K562 (cell line): ENCODE data around the gene PRICKLE4. TPM values are rescaled to one million over a fixed set of nuclear protein-coding genes. Genes with fewer than 3 reads are reported as not detected.

ENCODE experiments used
- ATAC-seq: fragments of 200-7000 bp; cut with Tn5 transposase; 3 replicates; pipeline ENCODE4 v1.9.1; 2020; ENCODE audit warnings: moderate library complexity
- BruUV-seq: library from RNA; stranded (reverse); fragments of 400-500 nt; replicated peaks from 2 replicates; lab custom pipeline; 2021; lab: Mats Ljungman, UMichigan
- CTCF ChIA-PET: fragments of 300-600 bp; formaldehyde crosslinking; extraction: SDS; loops from one replicate; lab custom pipeline; 2021; ENCODE audit warnings: low intra/inter-chr PET ratio; lab: Yijun Ruan, JAX
- POLR2A ChIA-PET: fragments of 300-600, 350-650 bp; sonication (Branson Sonifier 250); formaldehyde crosslinking; extraction: SDS; loops from one replicate; lab custom pipeline; 2021; ENCODE audit warnings: antibody characterized with exemption, inconsistent platforms; lab: Yijun Ruan, JAX
- DNase-seq, 4 experiments: peaks; one replicate each; pipeline versions ENCODE4 v3.0.0 to v3.0.0-alpha.2; 2011 to 2018; ENCODE audit warnings: low spot score in 3 of 4, mixed read lengths in 3 of 4; ENCODE audit errors: extremely low read depth in 1 of 4
- FAIRE-seq: peaks from 2 replicates; lab custom pipeline; 2011; peaks lifted over from hg19 to GRCh38; lab: Jason Lieb, UNC
- H2AFZ ChIP-seq: 2 replicates; pipeline ENCODE4 v1.6.0; 2011; ENCODE audit warnings: low read depth, low read length, control low read depth, inconsistent platforms
- H3K27ac ChIP-seq: fragments of 200-600 bp; 3 replicates; pipeline ENCODE4 v1.8.0; 2011; ENCODE audit warnings: low read depth, mild to moderate bottlenecking, control low read depth, inconsistent platforms, low read length, moderate library complexity, mixed read lengths; ENCODE audit errors: extremely low read depth
- H3K27me3 ChIP-seq, 2 experiments: fragments of 300-600 bp in 1 of 2; 2 replicates in 1 of 2; 3 replicates in 1 of 2; pipeline versions ENCODE4 v1.6.0 to v1.8.0; 2011; ENCODE audit warnings: inconsistent platforms in 2 of 2, low read length in 2 of 2, mild to moderate bottlenecking in 1 of 2, mixed read lengths in 1 of 2, moderate library complexity in 1 of 2; ENCODE audit not compliant: control insufficient read depth in 2 of 2, insufficient read depth in 2 of 2
- H3K36me3 ChIP-seq: fragments of 300-600 bp; 3 replicates; pipeline ENCODE4 v1.8.0; 2011; ENCODE audit warnings: mild to moderate bottlenecking, low read length, inconsistent platforms; ENCODE audit not compliant: control insufficient read depth, insufficient read depth
- H3K4me1 ChIP-seq, 2 experiments: fragments of 200-600 bp in 1 of 2; replicated peaks in 1 of 2; 2 replicates in 1 of 2; 3 replicates in 1 of 2; pipeline versions ENCODE4 v1.5.1 to v1.8.0; 2011; ENCODE audit warnings: inconsistent platforms in 2 of 2, low read length in 2 of 2, mild to moderate bottlenecking in 1 of 2, mixed read lengths in 1 of 2, moderate library complexity in 1 of 2; ENCODE audit not compliant: control insufficient read depth in 2 of 2, insufficient read depth in 2 of 2
- H3K4me2 ChIP-seq: 2 replicates; pipeline ENCODE4 v1.6.1; 2011; ENCODE audit warnings: low read length, control low read depth, inconsistent platforms, mixed read lengths; ENCODE audit not compliant: insufficient read depth
- H3K4me3 ChIP-seq: fragments of 200-600 bp; sonication (generic), shearing (Covaris generic); 2 replicates; pipeline ENCODE4 v1.5.1; 2016; ENCODE audit warnings: control low read depth, inconsistent platforms
- H3K79me2 ChIP-seq: fragments of 200-600 bp; 3 replicates; pipeline ENCODE4 v1.8.0; 2011; ENCODE audit warnings: low read length, inconsistent platforms; ENCODE audit not compliant: control insufficient read depth, insufficient read depth
- H3K9ac ChIP-seq, 2 experiments: 2 replicates each; pipeline versions ENCODE4 v1.6.0 to v1.6.1; 2011; ENCODE audit warnings: low read depth in 2 of 2, low read length in 2 of 2, control low read depth in 1 of 2, inconsistent platforms in 1 of 2, mild to moderate bottlenecking in 1 of 2, mixed read lengths in 1 of 2; ENCODE audit not compliant: insufficient read depth in 1 of 2
- H3K9me1 ChIP-seq: one replicate; pipeline ENCODE4 v1.6.0; 2011; ENCODE audit warnings: inconsistent platforms, mild to moderate bottlenecking, low read length, moderate library complexity; ENCODE audit not compliant: control insufficient read depth, insufficient read depth
- H3K9me3 ChIP-seq: replicated peaks from 2 replicates; pipeline ENCODE4 v1.5.1; 2011; ENCODE audit warnings: low read depth, low read length, inconsistent platforms; ENCODE audit not compliant: control insufficient read depth, insufficient read depth
- H4K20me1 ChIP-seq: replicated peaks from 2 replicates; pipeline ENCODE4 v1.6.1; 2011; ENCODE audit warnings: low read length, inconsistent platforms, mixed read lengths; ENCODE audit not compliant: control insufficient read depth, insufficient read depth
- CBFA2T3 ChIP-seq: fragments of 450-650 bp; IDR thresholded peaks from 2 replicates; pipeline ENCODE4 v1.6.1; 2017
- CBX3 ChIP-seq, 2 experiments: IDR thresholded peaks; 1 replicate in 1 of 2; 2 replicates in 1 of 2; pipeline ENCODE4 v1.6.1; 2012; ENCODE audit warnings: inconsistent platforms in 2 of 2, low read length in 2 of 2, borderline replicate concordance in 1 of 2, control low read depth in 1 of 2
- DIDO1 ChIP-seq: fragments of 450-650 bp; IDR thresholded peaks from 2 replicates; pipeline ENCODE4 v1.6.1; 2016; ENCODE audit warnings: low read depth, missing biosample characterization, missing genetic modification characterization
- DLX4 ChIP-seq: fragments of 250-450 bp; sonication (Bioruptor Pico); IDR thresholded peaks from 2 replicates; pipeline ENCODE4 v1.6.1; 2021; ENCODE audit warnings: mild to moderate bottlenecking
- GATA2 ChIP-seq: sonication (generic); formaldehyde crosslinking; IDR thresholded peaks from 2 replicates; pipeline ENCODE4 v1.4.0; 2020; ENCODE audit warnings: mild to moderate bottlenecking, missing genetic modification reagents
- HNRNPUL1 ChIP-seq: fragments of 200-400 bp; formaldehyde crosslinking; IDR thresholded peaks from 2 replicates; pipeline ENCODE4 v1.6.1; 2017; ENCODE audit warnings: low read length
- HSF4 ChIP-seq: fragments of 250-450 bp; sonication (Bioruptor Pico); IDR thresholded peaks from 2 replicates; pipeline ENCODE4 v2.1.2; 2022; ENCODE audit warnings: mild to moderate bottlenecking, moderate library complexity, borderline replicate concordance
- JUNB ChIP-seq: fragments of 450-650 bp; formaldehyde crosslinking; conservative IDR thresholded peaks from 2 replicates; pipeline ENCODE4 v1.4.0; 2020; ENCODE audit warnings: mild to moderate bottlenecking
- KLF13 ChIP-seq: fragments of 450-650 bp; IDR thresholded peaks from 2 replicates; pipeline ENCODE4 v1.6.1; 2016; ENCODE audit warnings: missing genetic modification characterization, low read depth, mild to moderate bottlenecking, missing compliant biosample characterization, moderate library complexity, borderline replicate concordance
- LCOR ChIP-seq: sonication (generic); formaldehyde crosslinking; IDR thresholded peaks from 2 replicates; pipeline ENCODE4 v1.8.0; 2022; ENCODE audit warnings: mild to moderate bottlenecking, missing genetic modification reagents
- NR4A1 ChIP-seq, 2 experiments: fragments of 250-450 bp in 1 of 2; fragments of 450-650 bp in 1 of 2; sonication (Bioruptor Pico) in 1 of 2; IDR thresholded peaks; 2 replicates each; pipeline versions ENCODE4 v1.4.0 to v1.6.1; 2016 to 2020; ENCODE audit warnings: mild to moderate bottlenecking in 2 of 2, missing compliant biosample characterization in 1 of 2, missing genetic modification characterization in 1 of 2, moderate library complexity in 1 of 2
- POLR3G ChIP-seq: IDR thresholded peaks from 2 replicates; pipeline ENCODE4 v1.6.1; 2011; ENCODE audit not compliant: insufficient read length, insufficient replicate concordance; ENCODE audit errors: extremely low read depth
- SRSF9 ChIP-seq: fragments of 200-400 bp; formaldehyde crosslinking; IDR thresholded peaks from 2 replicates; pipeline ENCODE4 v1.6.1; 2017; ENCODE audit warnings: low read depth, low read length, borderline replicate concordance
- STAG1 ChIP-seq: sonication (generic); formaldehyde crosslinking; IDR thresholded peaks from 2 replicates; pipeline ENCODE4 v1.5.0; 2020; ENCODE audit warnings: missing genetic modification reagents, borderline replicate concordance
- STAT5A ChIP-seq: IDR thresholded peaks from 2 replicates; pipeline ENCODE4 v1.6.1; 2012; ENCODE audit warnings: low read length, inconsistent platforms, borderline replicate concordance
- TSC22D4 ChIP-seq: fragments of 450-650 bp; IDR thresholded peaks from 2 replicates; pipeline ENCODE4 v1.6.1; 2016; ENCODE audit warnings: missing genetic modification characterization, missing biosample characterization, control low read depth
- ZNF217 ChIP-seq: sonication (generic); formaldehyde crosslinking; IDR thresholded peaks from 2 replicates; pipeline ENCODE4 v1.8.0; 2022; ENCODE audit warnings: mild to moderate bottlenecking, missing genetic modification reagents
- ZNF277 ChIP-seq: fragments of 250-450 bp; sonication (Bioruptor Pico); IDR thresholded peaks from 2 replicates; pipeline ENCODE4 v1.8.0; 2022; ENCODE audit warnings: inconsistent platforms, mild to moderate bottlenecking, moderate library complexity, borderline replicate concordance
- ZNF764 ChIP-seq: fragments of 250-450 bp; sonication (Bioruptor Pico); IDR thresholded peaks from 2 replicates; pipeline ENCODE4 v1.4.0; 2020; ENCODE audit warnings: low read depth, mild to moderate bottlenecking, moderate library complexity
- WGBS: fragments of 100-300 bp; shearing (Covaris generic); methylation state at CpG from one replicate; pipeline ENCODE4 v1.1.6; 2016; ENCODE audit warnings: low coverage, mixed read lengths; ENCODE audit not compliant: insufficient coverage; ENCODE audit errors: missing lambda C conversion rate; 5-methylcytosine and 5-hydroxymethylcytosine counted together
- in situ Hi-C: fragments of 300-500 bp; cut with MboI; formaldehyde crosslinking; loops from 4 replicates; pipeline ENCODE4 v1.15.0; 2018; ENCODE audit warnings: inconsistent platforms, mixed read lengths
- intact Hi-C: fragments of 100-400 bp; cut with micrococcal nuclease; formaldehyde crosslinking; loops from 2 replicates; pipeline ENCODE4 v1.14.2; 2022
- polyA plus RNA-seq, 8 experiments: library from polyadenylated mRNA; depleted of rRNA in 4 of 8; stranded (reverse) in 5 of 8; unstranded in 3 of 8; fragments of >200 nt; fragmentation: Nextera tagmentation in 2 of 8; fragmentation: Illumina TruSeq in 1 of 8; extraction: Ambion mirVana in 2 of 8; extraction: Trizol in 1 of 8; gene quantifications; 2 replicates each; pipeline versions ENCODE4 v1.2.1 to v1.2.3, GENCODE V29; 2011 to 2014; ENCODE audit warnings: inconsistent platforms in 1 of 8, missing spikeins in 1 of 8
- total RNA-seq, 7 experiments: library from RNA; depleted of rRNA in 6 of 7; stranded (reverse); fragments of >200 nt in 6 of 7; fragmentation: Illumina TruSeq in 2 of 7; extraction: Trizol in 2 of 7; gene quantifications; 2 replicates each; pipeline versions ENCODE4 v1.2.1 to v1.2.3, GENCODE V29; 2011 to 2021; ENCODE audit warnings: low replicate concordance in 1 of 7

PRICKLE4 gene
- total and polyA plus RNA-seq, 9 of the 15 experiments (the other 6 are each of a cell fraction or from before 2014, with no cell fraction given) = 0.20 to 0.32 (median 0.27) TPM; not detected in 6

- in situ Hi-C loops = no loop called here
- no TSS peak for BruUV-seq
- Histone ChIP-seq H3K4me3 (no peak overlapping the region), H2AFZ (no peak overlapping the region)
- TF ChIP-seq SRSF9 = no peak
- no peak for TF ChIP-seq KLF13 (tag)
- TF ChIP-seq HNRNPUL1 = no peak
- TF ChIP-seq STAG1 (CRISPR knock-in tag) = no peak
- TF ChIP-seq DLX4 (CRISPR knock-in tag) = no peak
- TF ChIP-seq LCOR (CRISPR knock-in tag) = no peak
- TF ChIP-seq JUNB = no peak
- no peak for TF ChIP-seq ZNF277
- TF ChIP-seq HSF4 (CRISPR knock-in tag) = no peak
- TF ChIP-seq CBX3 (IDR thresholded peaks at IDR 0.05; ENCODE audit: borderline replicate concordance in 1 of 2, low read length in 2 of 2) = no peak
- no peak for TF ChIP-seq ZNF217
- TF ChIP-seq DIDO1 = no peak
- no peak for TF ChIP-seq TSC22D4 (tag)
- no peak for TF ChIP-seq ZNF764
- no peak for TF ChIP-seq STAT5A
- no peak for TF ChIP-seq CBFA2T3
- no peak for TF ChIP-seq POLR3G
- TF ChIP-seq GATA2 = no peak
- TF ChIP-seq NR4A1 (CRISPR knock-in tag; IDR thresholded peaks at IDR 0.05) = no peak
- no peak for TF ChIP-seq NR4A1 (tag; IDR thresholded peaks at IDR 0.05)
- TF ChIP-seq, all 486 proteins: peak for 0
- ATAC-seq (no peak), DNase-seq (no peak), FAIRE-seq (no peak)
- peaks cover 37 to 56% of the 10 kb centered on the region in 2 experiments for H3K27me3 ChIP-seq
- H3K36me3 ChIP-seq = no peaks in the 10 kb centered on the region
- no peaks in the 10 kb centered on the region for H3K9me3 ChIP-seq
- H3K4me1 ChIP-seq = peaks cover 0 to 7% of the 10 kb centered on the region in 2 experiments; a peak in 1 of 5 replicates
- ChIA-PET POLR2A (interaction anchor here (0.9 to 1.6 kb wide), 4 partner anchors 8 to 17 kb away, joined by 3 to 6 read pairs (median 4); no protein-coding TSS in a partner anchor), CTCF (no interaction called here)
- H3K79me2 ChIP-seq = no peaks in the 10 kb centered on the region
- no peak overlapping the region; a peak in 1 of 4 replicates for H3K9ac ChIP-seq
- no peaks in the 10 kb centered on the region for H4K20me1 ChIP-seq
- no peaks in the 10 kb centered on the region for H3K9me1 ChIP-seq
- 35% methylated on average over 6 of the region's 6 CpGs for WGBS
- intact Hi-C loops = no loop called here
- no peak overlapping the region for H3K4me2 ChIP-seq
- no peak overlapping the region for H3K27ac ChIP-seq
These were observed 23.3 kb upstream of the PRICKLE4 start for GRCh38 chr6:41757271-41757670.
